Subcutaneous abdominal adipose tissue (tissue), 5 donors: Measurements from ENCODE around the gene CAMK2A.

Source experiments
- H3K27ac ChIP-seq: one replicate; pipeline ENCODE4 v1.7.0; 2013; ENCODE audit warnings: low read depth, mild to moderate bottlenecking, inconsistent platforms, low read length, moderate library complexity
- H3K27me3 ChIP-seq, 5 donors: one replicate each; pipeline ENCODE4 v1.7.0; 2013; ENCODE audit warnings: low read length in 5 of 5, inconsistent platforms in 1 of 5; ENCODE audit not compliant: control insufficient read depth in 5 of 5, insufficient read depth in 4 of 5
- H3K36me3 ChIP-seq, 5 donors: one replicate each; pipeline ENCODE4 v1.7.0; 2013; ENCODE audit warnings: low read length in 5 of 5; ENCODE audit not compliant: control insufficient read depth in 5 of 5, insufficient read depth in 5 of 5
- H3K4me1 ChIP-seq, 5 donors: one replicate each; pipeline ENCODE4 v1.7.0; 2013; ENCODE audit warnings: low read length in 5 of 5, mild to moderate bottlenecking in 3 of 5, moderate library complexity in 1 of 5; ENCODE audit not compliant: control insufficient read depth in 5 of 5, insufficient read depth in 5 of 5
- H3K4me3 ChIP-seq, 5 donors: one replicate each; pipeline ENCODE4 v1.7.0; 2013; ENCODE audit warnings: low read length in 5 of 5, low read depth in 1 of 5
- H3K9ac ChIP-seq, 5 donors: one replicate each; pipeline ENCODE4 v1.7.0; 2013; ENCODE audit warnings: low read length in 5 of 5, mild to moderate bottlenecking in 4 of 5, moderate library complexity in 3 of 5
- H3K9me3 ChIP-seq, 5 donors: one replicate each; pipeline ENCODE4 v1.7.0; 2013; ENCODE audit warnings: low read length in 5 of 5; ENCODE audit not compliant: control insufficient read depth in 5 of 5
- donor health status: healthy.
- donor health status: healthy.
- donor health status: healthy.
- donor health status: healthy.
- donor health status: healthy.

CAMK2A gene

DNA sequence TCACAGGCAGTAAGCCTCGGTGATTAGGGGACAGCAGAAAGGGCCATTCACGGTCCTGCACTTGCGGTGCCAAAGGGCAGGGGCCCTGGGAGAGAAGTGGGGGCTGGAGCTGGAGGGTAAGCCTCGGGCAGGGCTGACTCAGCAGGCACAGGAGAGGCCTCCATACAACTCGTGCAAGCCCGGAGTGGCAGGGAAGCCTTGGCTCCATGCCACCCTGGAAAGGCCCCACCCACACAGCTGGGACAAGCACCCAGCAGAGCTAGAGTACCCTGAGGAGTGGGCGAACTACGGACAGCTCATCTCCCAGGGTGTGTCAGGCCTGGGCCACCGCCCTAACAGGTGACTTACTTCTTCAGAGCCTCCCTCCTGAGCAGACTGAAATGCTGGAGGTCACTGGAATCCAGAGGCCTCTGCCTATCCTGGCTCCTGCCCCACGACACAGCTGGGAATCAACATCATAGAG is 5.6 kb upstream of the CAMK2A start:
- H3K36me3 ChIP-seq, result no peaks in the 10 kb centered on the region
- no peak overlapping the region for H3K9ac ChIP-seq
- H3K4me3 ChIP-seq, result no peak overlapping the region
- H3K27ac ChIP-seq, result no peak overlapping the region
- peaks cover 0 to 5% (median 3%) of the 10 kb centered on the region in 5 donors for H3K4me1 ChIP-seq
- H3K27me3 ChIP-seq, result peaks cover 0 to 8% (median 4%) of the 10 kb centered on the region in 5 donors
- no peaks in the 10 kb centered on the region for H3K9me3 ChIP-seq

DNA sequence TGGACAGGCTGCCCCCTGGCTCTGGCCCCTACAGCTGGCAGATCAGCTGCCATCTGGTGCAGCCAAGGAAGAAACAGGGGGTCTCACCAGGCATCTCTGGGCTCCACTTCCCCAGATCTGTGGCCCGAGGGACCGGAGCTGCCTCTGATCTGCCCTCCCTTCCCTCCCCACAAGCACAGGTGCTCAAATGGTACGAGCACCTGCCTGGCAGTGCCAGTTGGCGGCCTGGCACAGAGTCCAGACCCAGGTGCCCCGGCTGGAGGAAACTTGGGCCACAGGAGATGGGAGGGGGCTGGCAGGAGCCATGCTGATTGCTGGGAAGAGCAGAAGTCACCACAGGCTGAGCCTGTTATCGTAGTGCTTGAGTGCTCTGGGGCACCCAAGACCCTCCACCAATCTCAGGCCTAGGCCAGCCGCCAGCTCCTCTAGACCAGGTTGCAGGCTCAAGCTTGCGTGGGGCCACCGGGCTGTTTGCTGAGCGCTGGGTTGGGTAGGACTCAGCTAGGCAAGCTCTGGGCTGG is 5.0 kb upstream of the CAMK2A start:
- Histone ChIP-seq H3K9ac (no peak overlapping the region), H3K4me1 (peaks cover 0 to 5% (median 3%) of the 10 kb centered on the region in 5 donors), H3K4me3 (no peak overlapping the region), H3K9me3 (no peaks in the 10 kb centered on the region), H3K36me3 (no peaks in the 10 kb centered on the region), H3K27me3 (peaks cover 0 to 14% (median 9%) of the 10 kb centered on the region in 5 donors), H3K27ac (no peak overlapping the region)

DNA sequence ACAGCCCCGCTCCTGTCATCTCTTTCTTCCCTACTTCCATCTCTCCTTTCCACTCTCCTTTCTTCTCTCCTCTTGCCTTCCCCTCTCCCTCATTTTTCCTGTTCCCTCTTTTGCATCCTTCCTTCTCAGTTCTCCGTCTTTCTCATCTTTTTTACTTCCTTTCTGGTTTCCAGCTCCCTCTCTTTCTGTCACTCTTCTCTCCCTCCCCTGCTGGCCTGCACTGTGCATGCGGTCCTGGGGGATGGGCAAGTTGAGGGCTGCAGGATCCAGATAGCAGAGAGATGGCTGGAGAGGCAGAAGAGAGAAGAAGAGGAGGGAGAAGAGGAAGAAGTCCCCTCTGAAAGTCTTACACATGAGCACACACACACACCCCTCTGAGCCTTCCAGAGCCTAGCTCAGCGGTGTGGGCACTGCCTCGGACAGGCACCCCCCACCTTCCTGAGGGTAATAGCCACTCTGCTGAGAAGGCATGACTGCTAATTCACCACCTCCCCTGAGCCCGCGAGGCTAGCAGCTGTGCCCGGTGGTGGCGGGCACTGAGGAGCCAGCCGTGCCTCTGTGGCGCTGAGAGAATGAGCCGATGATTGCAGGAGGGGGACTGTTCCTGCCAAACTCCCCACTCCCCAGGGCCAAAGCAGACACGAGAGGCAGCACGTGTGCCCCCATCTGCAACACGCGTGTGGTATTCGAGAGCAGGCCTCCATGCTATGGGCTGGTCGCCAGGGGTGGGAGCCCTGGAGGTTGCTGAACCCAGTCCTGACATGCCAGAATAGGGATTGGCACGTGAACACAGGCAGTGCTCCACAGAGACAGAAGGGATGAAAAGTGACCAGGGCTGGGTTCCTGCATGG is 3.7 kb upstream of the CAMK2A start:
- Histone ChIP-seq H3K36me3 (no peaks in the 10 kb centered on the region), H3K9ac (no peak overlapping the region)

DNA sequence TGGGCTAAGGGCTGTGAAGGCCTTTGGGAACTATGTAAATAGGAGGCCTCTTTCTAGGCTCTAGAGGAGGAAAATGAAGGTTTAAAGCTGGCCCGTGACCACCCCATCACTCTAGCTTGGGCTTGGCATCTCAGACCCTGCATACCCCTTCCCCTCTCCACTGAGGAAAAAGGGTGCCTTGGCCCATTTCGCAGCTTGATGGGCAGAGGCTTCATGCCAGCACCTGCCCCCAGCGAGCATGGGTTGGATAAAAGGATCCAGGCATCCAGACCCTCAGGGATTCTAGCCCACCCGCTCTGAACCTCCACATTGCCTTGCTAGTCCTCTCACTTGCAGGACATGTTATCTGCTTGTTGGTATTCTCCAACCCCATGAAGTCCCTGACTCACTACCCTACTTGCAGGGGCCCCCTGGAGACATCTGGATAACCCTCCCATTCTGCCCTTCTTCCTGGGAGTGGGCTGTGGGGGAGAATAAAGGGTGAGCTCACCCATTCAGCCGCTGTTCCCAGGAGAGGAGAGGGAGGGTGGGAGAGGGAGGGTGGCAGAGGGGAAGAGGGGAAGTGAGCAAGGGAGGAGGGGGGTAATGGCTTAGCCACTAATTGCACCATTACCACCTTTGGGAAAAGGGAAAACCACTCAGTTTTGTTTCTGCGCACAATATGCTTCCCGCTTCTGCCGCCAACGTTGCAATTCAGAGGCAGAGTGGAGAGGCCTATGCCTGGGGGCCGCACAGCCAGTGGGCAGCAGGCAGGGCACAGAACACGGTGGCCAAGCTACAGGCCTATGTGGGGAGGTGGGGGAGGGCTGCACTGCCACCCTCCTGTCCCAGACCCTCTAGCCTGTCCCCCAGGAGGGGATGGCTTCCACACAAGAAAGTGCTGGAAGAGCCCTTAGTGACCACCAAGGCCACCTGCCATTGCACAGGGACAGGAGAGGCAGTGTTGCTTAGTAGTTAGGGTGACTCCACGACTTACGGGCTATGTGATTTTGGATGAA is 2.1 kb upstream of the CAMK2A start:
- Histone ChIP-seq H3K36me3 (no peaks in the 10 kb centered on the region), H3K4me1 (peaks cover 0 to 5% (median 0%) of the 10 kb centered on the region in 5 donors), H3K9ac (no peak overlapping the region), H3K9me3 (no peaks in the 10 kb centered on the region), H3K27me3 (peaks cover 0 to 14% (median 13%) of the 10 kb centered on the region in 5 donors), H3K27ac (no peak overlapping the region), H3K4me3 (no peak overlapping the region)

More for the DNA sequence above, 3.7 kb upstream of the CAMK2A start:
- H3K9me3 ChIP-seq, result no peaks in the 10 kb centered on the region
- H3K4me3 ChIP-seq, result no peak overlapping the region
- H3K27ac ChIP-seq, result no peak overlapping the region
- H3K4me1 ChIP-seq, result peaks cover 0 to 5% (median 0%) of the 10 kb centered on the region in 5 donors
- peaks cover 0 to 19% (median 13%) of the 10 kb centered on the region in 5 donors for H3K27me3 ChIP-seq

DNA sequence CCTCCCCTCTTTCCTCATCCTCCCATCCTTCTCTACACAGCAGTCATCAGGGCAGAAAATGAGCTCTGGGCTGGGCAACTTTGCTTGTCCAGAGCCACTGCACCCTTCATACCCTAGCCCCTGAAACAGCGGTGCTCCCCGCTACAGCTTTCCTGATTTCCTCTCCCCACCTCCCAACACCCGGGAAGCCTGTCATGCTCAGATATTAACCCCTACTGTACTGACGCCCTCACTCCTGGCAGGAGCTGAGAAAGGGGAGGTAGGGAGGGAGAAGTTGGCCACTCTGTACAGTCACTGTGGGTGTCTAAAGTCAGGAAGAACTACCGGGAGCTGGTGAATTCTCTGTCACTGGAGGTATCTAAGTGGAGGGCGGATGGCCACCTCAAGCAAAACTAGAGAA is 782 bp downstream of the CAMK2A start:
- Histone ChIP-seq H3K27me3 (peaks cover 0 to 20% (median 13%) of the 10 kb centered on the region in 5 donors), H3K36me3 (no peaks in the 10 kb centered on the region), H3K9ac (no peak overlapping the region), H3K27ac (no peak overlapping the region), H3K4me1 (no peaks in the 10 kb centered on the region), H3K9me3 (no peaks in the 10 kb centered on the region), H3K4me3 (no peak overlapping the region)

DNA sequence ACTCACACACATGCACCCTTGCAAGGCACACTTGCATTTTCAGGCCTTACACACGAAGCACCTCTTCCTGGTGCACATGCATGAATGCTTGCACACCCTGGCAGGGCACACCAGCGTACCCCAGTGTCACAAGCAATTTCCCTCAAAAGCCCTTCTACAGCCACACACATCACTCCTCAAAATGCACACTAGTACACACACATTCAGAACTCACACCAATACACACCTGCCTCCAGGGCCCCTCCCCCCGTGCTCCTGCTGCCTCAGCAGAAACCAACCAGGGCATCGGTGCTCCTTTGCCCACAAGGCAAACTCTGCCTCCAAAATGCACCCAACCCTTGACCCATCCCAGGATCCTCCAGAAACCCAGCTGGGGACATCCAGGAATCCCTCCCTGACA is 1.2 kb downstream of the CAMK2A start:
- Histone ChIP-seq H3K4me1 (no peaks in the 10 kb centered on the region), H3K27me3 (peaks cover 0 to 24% (median 13%) of the 10 kb centered on the region in 5 donors), H3K9ac (no peak overlapping the region), H3K36me3 (no peaks in the 10 kb centered on the region), H3K4me3 (no peak overlapping the region), H3K27ac (no peak overlapping the region), H3K9me3 (no peaks in the 10 kb centered on the region)

DNA sequence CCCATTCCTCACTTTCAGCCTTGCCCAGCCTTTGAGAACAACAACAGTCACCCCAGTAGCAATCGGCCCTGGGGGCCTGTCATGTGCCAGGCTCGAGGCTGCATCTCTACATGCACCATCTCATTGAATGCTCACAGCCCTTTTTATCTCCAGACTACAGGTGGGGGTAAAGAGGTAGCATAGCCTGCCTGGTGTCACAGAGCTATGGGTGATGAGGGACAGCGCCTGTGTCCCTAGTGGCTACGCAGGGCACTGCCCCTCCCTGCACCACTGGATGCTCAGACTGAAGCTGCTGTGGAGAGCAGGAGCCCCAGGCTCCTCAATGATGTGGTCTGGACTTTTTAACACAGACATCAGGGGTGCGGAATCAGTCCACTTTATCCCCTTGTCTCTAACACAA is 2.8 kb downstream of the CAMK2A start:
- no peak overlapping the region for H3K9ac ChIP-seq
- no peaks in the 10 kb centered on the region for H3K36me3 ChIP-seq
- no peak overlapping the region for H3K4me3 ChIP-seq
- H3K27ac ChIP-seq, result no peak overlapping the region
- H3K27me3 ChIP-seq, result peaks cover 0 to 20% (median 9%) of the 10 kb centered on the region in 5 donors
- no peaks in the 10 kb centered on the region for H3K9me3 ChIP-seq
- H3K4me1 ChIP-seq, result no peaks in the 10 kb centered on the region

DNA sequence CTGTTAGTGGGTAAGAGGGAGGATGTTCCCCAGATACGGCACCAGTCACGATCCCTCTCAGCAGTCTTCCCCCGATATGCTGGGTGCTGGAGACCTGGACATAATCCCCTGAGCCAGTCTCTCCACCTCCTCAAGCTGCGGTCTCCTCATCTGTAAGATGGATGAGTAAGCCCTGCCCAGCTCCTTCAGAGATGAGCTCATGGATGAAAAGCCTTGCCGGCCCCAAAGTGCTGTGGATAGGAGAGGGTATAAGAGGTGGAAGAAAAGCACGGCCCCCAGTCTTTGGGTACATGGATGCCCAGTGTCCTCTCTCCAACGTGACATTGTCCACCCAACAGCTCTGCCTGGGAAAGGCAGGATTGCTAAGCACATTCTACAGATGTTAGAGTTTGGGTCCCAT is 4.5 kb downstream of the CAMK2A start:
- Histone ChIP-seq H3K9ac (no peak overlapping the region), H3K4me3 (no peak overlapping the region), H3K27me3 (peaks cover 0 to 19% (median 6%) of the 10 kb centered on the region in 5 donors), H3K27ac (no peak overlapping the region), H3K4me1 (no peaks in the 10 kb centered on the region), H3K36me3 (no peaks in the 10 kb centered on the region), H3K9me3 (no peaks in the 10 kb centered on the region)

DNA sequence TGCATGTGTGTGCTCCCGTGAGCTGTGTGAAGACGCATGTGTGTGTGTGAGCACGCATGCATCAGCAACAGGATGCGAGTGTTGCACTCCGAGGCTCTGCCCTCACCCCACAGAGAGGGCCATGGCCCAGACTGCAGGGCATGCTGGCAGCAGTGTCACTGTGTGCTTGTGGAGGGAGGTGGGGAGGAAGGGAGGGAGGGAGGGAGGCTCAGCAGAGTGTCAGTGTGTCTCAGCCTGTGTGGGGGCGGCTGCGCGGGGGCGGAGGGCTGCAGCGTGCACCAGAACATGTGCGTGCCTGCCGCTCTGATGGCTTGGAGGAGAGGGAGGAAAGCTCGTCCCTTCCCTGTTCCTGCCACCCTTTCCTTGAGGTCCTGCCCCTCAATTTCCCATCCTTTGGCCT is 5.3 kb downstream of the CAMK2A start:
- no peak overlapping the region for H3K4me3 ChIP-seq
- no peak overlapping the region for H3K27ac ChIP-seq
- H3K4me1 ChIP-seq, result no peaks in the 10 kb centered on the region
- no peaks in the 10 kb centered on the region for H3K9me3 ChIP-seq
- H3K27me3 ChIP-seq, result peaks cover 0 to 15% (median 7%) of the 10 kb centered on the region in 5 donors
- no peak overlapping the region for H3K9ac ChIP-seq
- no peaks in the 10 kb centered on the region for H3K36me3 ChIP-seq
